HG03108 (cell line): ENCODE measurements around the gene MZF1.

Experiments
- ATAC-seq: cut with Tn5 transposase; IDR thresholded peaks from one replicate; pipeline ENCODE4 v1.9.1; 2021; ENCODE audit warnings: moderate library complexity; ENCODE audit not compliant: unreplicated experiment

The MZF1 gene

DNA sequence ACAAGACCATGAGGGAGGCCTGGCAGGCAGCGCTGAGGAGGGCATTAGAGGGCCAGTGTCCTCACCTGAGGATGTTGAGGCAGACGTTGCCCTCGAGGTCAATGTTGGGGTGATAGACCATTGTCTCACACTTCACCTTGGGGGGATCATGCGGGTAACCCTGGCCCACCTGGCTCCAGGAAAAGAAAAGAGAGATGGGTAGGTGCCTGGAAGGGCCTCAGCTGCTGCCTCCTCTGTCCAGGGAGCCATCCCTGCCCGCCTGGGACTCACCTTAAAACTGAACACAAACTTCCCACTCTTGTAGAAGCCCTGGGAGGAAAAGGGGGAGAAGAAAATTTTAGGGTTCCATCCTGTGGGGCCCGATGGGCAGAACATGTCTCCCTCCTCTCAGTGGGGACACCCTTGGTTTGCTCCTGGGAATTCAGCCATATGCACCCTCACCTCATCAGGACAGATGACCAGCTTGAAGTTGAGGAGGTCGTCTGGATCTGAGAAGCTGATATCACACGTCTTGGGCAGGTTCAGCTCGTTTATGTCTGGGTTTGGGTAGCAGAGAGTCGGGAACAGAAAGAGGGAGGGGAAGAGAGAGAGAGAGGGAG is 16.4 kb downstream of the MZF1 start:
- no peak for ATAC-seq

DNA sequence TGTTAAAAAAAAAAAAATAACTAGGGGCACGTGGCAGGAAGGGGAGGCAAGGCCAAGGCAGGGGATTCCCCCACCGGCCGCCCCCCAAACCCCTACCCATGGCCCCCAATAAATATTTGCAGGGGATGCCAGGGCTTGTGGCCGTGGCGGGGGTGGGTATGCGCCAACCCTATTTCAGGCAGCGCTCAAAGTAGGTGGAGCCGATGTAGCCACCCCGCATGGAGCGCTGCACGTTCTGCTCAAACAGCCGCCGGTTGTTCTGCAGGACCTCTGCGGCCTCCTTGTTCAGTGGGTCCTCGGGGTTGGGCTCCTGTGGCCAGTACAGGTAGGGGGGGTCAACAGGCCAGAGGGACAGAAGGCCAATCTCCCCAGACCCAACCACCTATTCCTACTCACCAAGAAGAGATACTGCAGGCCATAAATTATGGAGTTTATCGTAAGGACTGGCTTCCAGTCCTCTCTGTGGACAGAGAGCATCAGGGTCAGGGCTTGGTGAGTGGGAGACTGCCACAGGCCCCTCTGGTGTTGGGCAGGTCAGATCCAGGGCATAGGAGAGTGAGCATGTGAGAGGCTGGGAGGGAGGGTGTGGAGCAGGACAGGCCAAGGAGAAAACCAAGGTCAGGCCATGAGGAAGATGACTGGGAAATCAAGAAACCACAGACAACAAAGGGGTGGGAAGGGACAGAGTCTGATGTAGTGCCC is 17.1 kb downstream of the MZF1 start:
- ATAC-seq = no peak

DNA sequence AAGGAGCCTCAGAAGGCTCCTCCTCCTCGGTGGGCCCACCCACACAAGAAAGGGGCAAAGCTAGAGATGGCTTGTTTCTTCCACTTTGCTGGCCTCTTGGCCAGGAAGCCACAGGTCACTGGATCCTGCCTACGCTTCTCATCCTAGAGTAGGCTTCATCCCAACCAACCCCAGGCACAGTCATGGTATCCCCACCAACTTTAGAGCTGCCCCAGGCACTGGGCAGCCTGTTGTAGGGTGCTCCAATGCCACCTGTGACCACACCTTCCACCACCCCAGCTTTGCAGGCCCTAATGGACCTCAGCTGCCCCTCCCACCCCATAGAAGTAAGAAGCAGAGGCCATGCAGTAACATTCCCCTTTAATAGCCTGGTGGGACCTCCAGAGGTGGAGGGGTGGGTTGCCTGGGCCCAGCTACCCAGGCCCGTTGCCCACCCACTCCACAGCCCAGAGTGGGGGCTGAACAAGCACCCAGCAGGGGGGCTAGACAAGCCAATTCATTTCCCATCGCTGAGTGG is 17.7 kb downstream of the MZF1 start:
- ATAC-seq = no peak

DNA sequence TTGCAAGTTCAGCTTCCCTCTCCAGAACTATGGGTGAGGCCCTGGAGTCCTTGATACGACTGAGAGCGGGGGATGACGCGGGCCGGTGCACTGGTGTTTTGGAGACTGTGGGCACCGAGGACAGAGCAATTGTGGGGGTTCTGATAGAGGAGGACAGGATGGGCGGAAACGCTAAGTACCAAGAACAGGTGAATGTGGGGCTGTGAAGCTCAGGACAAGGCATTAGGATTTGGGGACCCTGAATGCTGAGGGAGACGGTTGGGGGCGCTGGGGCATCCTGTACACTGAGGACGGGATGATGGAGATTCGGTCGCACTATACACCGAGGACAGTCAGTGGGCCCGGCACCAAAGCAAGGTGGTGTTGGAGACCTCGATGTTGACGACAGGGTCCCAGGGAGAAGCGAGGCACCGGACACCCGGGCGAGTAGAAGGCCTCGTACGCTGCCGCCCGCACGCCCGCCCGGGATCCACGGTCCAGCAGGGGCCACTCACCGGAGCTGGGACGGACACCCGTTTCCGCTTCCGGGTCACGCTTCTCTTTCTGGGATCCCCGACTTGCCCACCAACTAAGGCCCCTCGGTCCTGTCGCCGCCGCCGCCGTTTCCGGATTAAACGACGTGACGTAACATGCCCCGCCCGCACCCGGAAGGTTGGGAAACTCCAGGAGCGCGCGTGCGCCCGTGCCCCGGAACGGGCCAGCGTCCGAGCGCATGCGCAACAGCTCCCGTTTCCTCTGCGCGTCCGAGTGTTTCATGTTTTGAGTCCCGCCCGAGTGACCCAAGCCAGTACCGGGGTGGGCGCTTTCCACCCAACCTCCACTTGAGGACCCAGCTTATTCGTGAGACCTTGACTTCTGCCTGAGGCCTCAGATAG is 18.4 kb downstream of the MZF1 start, which contains the start of gene CHMP2A:
Gene CHMP2A (minus strand): TSS at position 612 of the 875 bp plus-strand sequence. CDS start 893 bp downstream, outside the sequence.
- peak; percentile 20 for ATAC-seq

DNA sequence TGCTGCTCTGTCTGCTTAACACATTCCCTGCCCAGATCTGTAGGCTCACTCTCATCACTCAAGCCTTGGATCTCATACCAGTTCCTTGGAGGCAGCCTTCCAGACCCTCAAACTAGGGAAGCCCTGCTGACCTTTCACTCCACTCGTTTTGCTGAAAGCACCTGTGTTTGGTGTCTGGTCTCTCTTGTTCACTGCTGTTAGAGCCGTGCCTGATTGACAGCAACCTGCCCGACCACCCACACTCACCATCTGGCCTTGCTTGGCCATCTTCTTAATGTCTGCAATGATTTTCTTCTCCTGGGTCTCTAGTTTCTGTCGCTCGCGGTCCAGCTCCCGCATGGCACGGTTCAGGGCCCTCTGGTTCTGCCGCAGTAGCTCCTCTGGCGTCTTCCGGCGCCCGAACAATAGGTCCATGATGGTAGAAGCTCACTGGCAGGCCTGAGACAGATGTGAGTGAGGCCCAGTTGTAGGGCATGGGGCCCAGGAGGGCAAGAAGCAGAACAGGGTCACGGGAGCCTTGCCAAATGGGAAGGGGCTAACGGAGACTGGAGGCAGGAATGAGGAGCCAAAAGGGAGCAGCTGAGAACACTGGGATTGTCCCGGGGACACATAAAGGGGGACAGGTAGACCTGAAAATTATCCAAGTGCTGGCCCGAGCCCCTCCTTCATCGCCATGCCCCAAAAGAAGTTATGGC is 19.2 kb downstream of the MZF1 start:
- no peak for ATAC-seq

DNA sequence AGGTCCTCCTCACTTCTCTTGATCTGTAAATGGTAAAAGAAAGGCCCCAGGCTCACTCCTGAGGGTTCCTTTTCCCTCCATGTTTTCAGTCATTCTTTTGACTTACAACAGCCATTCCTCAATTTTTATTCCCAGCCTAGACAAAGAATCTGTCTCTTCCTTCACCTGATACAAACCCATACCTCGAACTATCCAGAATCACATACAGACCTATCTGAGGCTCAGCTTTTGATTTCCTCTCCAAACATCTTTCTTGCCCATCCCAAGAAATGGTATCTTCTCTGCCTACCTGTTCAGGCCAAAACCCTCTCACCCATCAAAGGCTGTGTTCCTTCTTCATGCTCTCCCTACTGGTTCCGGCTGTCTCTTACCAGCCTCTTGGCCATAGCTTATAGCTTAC is 20.5 kb downstream of the MZF1 start:
- no peak for ATAC-seq

DNA sequence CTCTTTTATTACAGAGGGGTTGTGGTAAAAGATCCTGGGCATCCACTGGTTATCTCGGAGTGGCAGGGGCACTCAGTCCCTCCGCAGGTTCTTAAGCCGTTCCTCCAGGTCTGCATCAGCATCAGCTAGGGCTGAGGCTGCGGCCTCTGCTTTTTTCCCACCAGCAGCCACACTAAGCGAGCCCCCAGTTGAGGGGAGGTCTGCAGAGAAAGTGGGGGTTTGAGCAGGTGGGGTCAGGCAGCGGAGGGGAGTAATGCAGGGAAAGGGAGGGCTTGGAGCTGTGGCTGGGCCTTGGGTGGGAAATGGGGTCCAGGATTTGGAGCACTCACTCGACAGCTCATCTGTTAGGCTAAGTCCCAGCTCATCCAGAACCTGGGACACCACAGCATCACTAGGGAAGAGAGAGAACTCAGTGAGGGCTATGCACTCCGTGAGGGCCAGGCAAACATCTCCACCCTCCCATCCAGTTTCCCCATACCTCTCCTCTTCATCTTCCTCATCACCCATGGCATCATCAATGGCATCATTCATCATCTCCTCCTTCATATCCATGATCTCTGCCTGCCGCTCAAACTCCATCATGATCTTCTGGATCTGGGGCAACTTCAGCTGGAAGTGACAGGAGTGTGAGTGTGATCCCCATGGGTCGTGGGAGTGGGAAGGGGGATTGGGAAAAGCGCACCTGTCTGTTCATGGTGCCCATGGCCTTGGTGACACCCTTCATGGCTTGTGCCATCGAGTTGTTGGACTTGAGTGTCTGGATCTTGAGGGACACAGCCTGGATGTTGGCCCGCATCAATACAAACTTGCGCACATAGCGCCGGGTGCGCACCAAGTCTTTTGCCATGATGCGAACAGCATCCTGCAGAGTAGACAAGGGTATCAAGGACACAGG is 21.3 kb downstream of the MZF1 start:
- ATAC-seq = no peak

DNA sequence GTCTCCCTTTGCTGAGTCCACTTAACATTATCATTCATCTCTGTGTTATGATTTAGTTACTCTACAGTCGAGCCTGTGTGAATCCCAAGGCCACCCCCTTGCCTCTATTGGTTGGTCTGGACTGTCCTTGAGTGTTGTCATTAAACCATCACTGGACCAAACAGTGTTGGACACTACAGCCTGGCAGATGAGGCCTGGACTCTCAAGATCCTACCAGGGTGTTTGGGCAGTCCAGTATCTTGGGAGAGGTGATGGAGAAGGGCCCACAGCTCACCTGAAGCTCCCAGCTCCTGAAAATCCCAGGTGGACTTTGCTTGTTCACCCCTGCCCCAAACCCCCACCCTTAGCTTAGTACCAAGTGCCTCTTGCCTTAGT is 22.0 kb downstream of the MZF1 start:
- ATAC-seq = no peak

DNA sequence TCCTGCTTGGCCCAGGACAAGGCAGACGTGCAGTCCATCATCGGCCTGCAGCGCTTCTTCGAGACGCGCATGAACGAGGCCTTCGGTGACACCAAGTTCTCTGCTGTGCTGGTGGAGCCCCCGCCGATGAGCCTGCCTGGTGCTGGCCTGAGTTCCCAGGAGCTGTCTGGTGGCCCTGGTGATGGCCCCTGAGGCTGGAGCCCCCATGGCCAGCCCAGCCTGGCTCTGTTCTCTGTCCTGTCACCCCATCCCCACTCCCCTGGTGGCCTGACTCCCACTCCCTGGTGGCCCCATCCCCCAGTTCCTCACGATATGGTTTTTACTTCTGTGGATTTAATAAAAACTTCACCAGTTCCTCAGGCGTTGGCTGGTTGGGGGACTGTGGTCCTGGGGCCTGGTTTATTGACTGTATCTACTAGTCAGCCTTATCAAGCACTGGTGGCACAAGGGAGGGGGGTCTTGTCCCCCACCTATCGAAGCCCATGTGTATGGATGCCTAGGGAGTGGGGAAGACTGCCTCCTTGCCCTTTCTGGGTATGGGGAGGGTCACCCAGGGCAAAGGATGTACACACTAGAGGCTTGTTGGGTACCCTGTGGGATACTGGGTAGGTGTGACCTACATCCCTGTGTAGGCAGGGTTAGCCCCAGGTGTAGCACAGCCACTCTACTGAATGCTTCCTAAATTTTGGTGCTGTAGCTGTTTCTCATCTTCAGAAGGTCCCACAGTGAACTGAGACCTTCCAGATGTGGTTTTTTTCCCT is 22.6 kb downstream of the MZF1 start:
- ATAC-seq = no peak

DNA sequence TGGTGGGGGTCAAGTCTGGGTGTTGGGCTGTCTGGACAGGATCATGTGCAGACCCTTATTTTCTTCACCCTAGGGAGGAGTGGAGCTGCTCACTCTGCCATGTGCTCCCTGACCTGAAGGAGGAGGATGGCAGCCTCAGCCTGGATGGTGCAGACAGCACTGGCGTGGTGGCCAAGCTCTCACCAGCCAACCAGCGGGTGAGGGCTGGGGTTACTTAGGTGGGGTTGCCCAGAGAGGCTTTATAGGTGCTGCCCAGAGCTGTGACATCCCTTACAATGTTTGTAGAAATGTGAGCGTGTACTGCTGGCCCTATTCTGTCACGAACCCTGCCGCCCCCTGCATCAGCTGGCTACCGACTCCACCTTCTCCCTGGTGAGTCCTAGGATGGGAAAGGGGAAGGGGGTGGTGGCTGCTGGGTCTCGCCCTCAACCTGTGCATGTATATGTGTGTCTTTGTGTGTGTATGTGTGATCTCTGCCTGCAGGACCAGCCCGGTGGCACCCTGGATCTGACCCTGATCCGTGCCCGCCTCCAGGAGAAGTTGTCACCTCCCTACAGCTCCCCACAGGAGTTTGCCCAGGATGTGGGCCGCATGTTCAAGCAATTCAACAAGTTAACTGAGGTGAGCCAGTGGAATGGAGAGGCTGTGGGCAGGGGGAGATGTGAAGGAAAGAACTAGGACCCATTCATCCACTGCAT is 23.3 kb downstream of the MZF1 start:
- no peak for ATAC-seq

DNA sequence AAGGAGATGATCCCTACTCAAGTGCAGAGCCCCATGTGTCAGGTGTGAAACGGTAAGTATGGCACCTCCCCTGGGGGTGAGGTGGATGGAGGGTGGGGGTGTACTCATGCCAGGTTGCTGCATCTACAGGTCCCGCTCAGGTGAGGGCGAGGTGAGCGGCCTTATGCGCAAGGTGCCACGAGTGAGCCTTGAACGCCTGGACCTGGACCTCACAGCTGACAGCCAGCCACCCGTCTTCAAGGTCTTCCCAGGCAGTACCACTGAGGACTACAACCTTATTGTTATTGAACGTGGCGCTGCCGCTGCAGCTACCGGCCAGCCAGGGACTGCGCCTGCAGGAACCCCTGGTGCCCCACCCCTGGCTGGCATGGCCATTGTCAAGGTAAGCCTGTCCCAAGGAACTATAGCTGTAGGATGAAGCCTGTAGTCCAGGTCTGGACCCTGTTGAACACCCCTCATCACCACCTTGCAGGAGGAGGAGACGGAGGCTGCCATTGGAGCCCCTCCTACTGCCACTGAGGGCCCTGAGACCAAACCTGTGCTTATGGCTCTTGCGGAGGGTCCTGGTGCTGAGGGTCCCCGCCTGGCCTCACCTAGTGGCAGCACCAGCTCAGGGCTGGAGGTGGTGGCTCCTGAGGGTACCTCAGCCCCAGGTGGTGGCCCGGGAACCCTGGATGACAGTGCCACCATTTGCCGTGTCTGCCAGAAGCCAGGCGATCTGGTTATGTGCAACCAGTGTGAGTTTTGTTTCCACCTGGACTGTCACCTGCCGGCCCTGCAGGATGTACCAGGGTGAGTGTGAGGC is 24.1 kb downstream of the MZF1 start:
- ATAC-seq = no peak

DNA sequence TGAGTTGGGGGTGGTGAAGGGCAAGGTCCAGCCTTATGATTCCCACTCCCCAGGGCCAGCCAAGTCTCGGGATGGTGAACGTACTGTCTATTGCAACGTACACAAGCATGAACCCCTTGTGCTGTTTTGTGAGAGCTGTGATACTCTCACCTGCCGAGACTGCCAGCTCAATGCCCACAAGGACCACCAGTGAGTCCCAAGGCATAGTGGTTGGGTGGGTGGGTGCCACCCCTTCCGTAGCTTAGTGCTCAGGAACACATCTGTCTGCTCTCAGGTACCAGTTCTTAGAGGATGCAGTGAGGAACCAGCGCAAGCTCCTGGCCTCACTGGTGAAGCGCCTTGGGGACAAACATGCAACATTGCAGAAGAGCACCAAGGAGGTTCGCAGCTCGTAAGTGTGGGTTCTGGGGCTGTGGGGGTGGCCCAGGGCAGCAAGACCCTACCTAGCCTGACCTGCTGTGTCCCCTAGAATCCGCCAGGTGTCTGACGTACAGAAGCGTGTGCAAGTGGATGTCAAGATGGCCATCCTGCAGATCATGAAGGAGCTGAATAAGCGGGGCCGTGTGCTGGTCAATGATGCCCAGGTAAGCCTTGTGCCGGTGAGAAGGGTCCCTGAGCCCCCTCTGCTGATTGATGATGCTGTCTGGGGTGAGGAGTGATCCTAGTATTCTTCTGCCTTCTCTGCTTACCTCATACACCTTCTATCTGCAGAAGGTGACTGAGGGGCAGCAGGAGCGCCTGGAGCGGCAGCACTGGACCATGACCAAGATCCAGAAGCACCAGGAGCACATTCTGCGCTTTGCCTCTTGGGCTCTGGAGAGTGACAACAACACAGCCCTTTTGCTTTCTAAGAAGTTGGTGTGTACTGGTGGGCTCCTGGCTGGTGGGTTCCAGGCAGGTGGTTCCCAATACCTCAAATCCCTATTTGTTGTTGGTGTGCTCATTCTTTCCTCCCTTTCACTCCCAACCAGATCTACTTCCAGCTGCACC is 25.5 kb downstream of the MZF1 start:
- no peak for ATAC-seq

GRCh38 chr19:58546019-58546530 is 27.1 kb downstream of the MZF1 start:
- no peak for ATAC-seq

DNA sequence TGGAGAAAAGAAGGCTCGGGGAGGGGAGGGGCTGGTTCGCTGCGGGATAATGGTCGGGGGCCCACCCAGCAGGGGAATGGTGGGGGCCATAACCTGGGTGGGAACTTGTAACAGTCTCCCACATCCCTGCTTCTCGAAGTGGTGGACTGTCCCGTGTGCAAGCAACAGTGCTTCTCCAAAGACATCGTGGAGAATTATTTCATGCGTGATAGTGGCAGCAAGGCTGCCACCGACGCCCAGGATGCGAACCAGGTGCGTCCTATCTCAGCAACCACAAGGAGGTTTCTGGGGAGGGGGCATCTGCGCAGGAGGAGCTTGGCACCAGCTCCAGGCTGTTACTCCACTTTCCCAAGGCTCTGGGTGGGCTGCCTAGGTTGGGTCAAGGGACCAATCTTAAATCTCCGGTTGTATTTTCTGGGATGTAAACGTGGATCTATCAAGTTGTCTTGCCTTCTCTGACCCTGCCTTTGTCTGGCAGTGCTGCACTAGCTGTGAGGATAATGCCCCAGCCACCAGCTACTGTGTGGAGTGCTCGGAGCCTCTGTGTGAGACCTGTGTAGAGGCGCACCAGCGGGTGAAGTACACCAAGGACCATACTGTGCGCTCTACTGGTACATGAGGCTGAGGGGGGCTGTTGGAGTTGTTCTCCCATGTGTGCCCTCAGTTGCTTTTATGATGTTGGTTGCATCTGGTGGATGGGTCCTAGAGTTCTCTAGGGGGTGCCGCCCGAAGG is 27.7 kb downstream of the MZF1 start:
- no peak for ATAC-seq

DNA sequence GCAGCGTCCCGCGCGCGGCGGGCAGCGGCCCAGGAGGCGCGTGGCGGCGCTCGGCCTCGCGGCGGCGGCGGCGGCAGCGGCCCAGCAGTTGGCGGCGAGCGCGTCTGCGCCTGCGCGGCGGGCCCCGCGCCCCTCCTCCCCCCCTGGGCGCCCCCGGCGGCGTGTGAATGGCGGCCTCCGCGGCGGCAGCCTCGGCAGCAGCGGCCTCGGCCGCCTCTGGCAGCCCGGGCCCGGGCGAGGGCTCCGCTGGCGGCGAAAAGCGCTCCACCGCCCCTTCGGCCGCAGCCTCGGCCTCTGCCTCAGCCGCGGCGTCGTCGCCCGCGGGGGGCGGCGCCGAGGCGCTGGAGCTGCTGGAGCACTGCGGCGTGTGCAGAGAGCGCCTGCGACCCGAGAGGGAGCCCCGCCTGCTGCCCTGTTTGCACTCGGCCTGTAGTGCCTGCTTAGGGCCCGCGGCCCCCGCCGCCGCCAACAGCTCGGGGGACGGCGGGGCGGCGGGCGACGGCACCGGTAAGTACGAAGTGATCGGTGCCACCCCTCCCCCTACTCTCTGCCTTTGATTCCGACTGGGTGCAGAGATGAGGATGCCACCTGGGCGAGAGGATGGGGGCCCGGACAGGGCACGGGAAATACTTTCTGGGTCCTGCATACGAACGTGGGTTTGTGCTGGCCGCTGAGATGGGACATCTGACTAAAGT is 28.4 kb downstream of the MZF1 start:
- ATAC-seq = peak; percentile 26
